ENCODE measurements around the gene RHOJ. TPM values are rescaled to one million over a fixed set of nuclear protein-coding genes. Genes with fewer than 3 reads are reported as not detected.

The RHOJ gene
- total RNA-seq, 1 experiment from 2014 or later, result 30.2 TPM

DNA sequence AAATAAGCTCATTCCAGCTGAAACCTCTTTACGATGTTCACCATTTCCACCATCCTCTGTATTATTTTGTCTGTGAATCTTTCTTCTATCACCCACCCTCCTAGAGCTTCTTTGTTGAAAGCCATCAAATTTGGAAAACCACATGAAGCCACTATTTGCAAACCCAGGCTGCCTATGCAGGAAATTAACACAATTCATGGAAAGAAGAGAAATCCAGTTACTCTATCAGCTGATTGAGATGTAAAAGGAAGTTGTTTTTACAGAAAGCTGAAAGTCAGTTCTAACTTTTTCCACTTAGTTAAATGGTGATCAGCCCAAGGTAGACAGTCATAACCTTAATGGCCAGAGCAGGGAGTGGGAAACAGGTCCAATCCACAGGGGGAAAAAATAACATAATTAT, 6.6 kb downstream of the RHOJ start:
- Histone ChIP-seq H3K27ac (ENCODE audit: low read depth, low read length, poor library complexity, severe bottlenecking) (no peak overlapping the region), H3K27me3 (replicated peaks; ENCODE audit: insufficient read depth, low read depth, low read length, poor library complexity) (no peaks in the 10 kb centered on the region), H3K4me1 (ENCODE audit: insufficient read depth, low read length, poor library complexity, severe bottlenecking) (peaks cover 9% of the 10 kb centered on the region), H3K36me3 (ENCODE audit: insufficient read depth, low read length, poor library complexity, severe bottlenecking) (no peaks in the 10 kb centered on the region), H3K4me3 (ENCODE audit: low read depth, low read length, poor library complexity, severe bottlenecking) (no peak overlapping the region), H3K9me3 (ENCODE audit: low read depth, low read length, poor library complexity, severe bottlenecking) (no peaks in the 10 kb centered on the region)
- no TSS peak for BruUV-seq (replicated peaks)
- no peak for DNase-seq (ENCODE audit: low spot score)
- ChIA-PET CTCF (no interaction called here), POLR2A (ENCODE audit: low non-redundant PET) (no interaction called here)
- intact Hi-C loops (cut with micrococcal nuclease; ENCODE audit: unreplicated experiment), result no loop called here
- TF ChIP-seq EZH2 (IDR thresholded peaks at IDR 0.05; ENCODE audit: borderline replicate concordance, low read depth, low read length, poor library complexity, severe bottlenecking), result no peak
- TF ChIP-seq, protein P1, sequence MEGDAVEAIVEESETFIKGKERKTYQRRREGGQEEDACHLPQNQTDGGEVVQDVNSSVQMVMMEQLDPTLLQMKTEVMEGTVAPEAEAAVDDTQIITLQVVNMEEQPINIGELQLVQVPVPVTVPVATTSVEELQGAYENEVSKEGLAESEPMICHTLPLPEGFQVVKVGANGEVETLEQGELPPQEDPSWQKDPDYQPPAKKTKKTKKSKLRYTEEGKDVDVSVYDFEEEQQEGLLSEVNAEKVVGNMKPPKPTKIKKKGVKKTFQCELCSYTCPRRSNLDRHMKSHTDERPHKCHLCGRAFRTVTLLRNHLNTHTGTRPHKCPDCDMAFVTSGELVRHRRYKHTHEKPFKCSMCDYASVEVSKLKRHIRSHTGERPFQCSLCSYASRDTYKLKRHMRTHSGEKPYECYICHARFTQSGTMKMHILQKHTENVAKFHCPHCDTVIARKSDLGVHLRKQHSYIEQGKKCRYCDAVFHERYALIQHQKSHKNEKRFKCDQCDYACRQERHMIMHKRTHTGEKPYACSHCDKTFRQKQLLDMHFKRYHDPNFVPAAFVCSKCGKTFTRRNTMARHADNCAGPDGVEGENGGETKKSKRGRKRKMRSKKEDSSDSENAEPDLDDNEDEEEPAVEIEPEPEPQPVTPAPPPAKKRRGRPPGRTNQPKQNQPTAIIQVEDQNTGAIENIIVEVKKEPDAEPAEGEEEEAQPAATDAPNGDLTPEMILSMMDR (conservative IDR thresholded peaks at IDR 0.05; ENCODE audit: low read depth, low read length), result no peak

DNA sequence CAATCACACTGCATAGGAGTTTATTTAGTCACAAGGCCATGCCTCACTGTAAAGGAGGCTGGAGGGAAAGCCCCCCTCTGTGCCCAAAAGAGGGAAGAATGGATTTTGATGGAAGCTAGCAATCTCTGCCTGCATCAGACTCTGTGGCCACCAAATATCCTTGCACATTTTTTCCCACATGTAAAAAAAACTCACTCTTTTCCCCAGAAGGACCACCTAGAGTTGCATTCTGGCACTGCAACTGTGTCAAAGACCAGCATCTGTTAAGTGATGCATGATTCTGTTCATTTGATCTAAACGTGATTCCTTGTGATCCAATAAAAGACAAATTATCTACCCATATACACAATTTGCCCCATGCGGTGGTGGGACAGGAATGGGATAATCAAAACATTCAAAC, 8.0 kb downstream of the RHOJ start:
- TF ChIP-seq EZH2 (IDR thresholded peaks at IDR 0.05; ENCODE audit: borderline replicate concordance, low read depth, low read length, poor library complexity, severe bottlenecking), result no peak
- TF ChIP-seq, protein P1 (conservative IDR thresholded peaks at IDR 0.05; ENCODE audit: low read depth, low read length), result 0 out of 2 replicates have a peak, but pooled peaks have one; percentile 36
- no TSS peak for BruUV-seq (replicated peaks)
- Histone ChIP-seq H3K9me3 (ENCODE audit: low read depth, low read length, poor library complexity, severe bottlenecking) (no peaks in the 10 kb centered on the region), H3K4me1 (ENCODE audit: insufficient read depth, low read length, poor library complexity, severe bottlenecking) (no peaks in the 10 kb centered on the region), H3K36me3 (ENCODE audit: insufficient read depth, low read length, poor library complexity, severe bottlenecking) (no peaks in the 10 kb centered on the region), H3K4me3 (ENCODE audit: low read depth, low read length, poor library complexity, severe bottlenecking) (no peak overlapping the region), H3K27me3 (replicated peaks; ENCODE audit: insufficient read depth, low read depth, low read length, poor library complexity) (no peaks in the 10 kb centered on the region), H3K27ac (ENCODE audit: low read depth, low read length, poor library complexity, severe bottlenecking) (no peak overlapping the region)
- ChIA-PET CTCF (no interaction called here), POLR2A (ENCODE audit: low non-redundant PET) (no interaction called here)
- DNase-seq (ENCODE audit: low spot score), result no peak
- intact Hi-C loops (cut with micrococcal nuclease; ENCODE audit: unreplicated experiment), result no loop called here

DNA sequence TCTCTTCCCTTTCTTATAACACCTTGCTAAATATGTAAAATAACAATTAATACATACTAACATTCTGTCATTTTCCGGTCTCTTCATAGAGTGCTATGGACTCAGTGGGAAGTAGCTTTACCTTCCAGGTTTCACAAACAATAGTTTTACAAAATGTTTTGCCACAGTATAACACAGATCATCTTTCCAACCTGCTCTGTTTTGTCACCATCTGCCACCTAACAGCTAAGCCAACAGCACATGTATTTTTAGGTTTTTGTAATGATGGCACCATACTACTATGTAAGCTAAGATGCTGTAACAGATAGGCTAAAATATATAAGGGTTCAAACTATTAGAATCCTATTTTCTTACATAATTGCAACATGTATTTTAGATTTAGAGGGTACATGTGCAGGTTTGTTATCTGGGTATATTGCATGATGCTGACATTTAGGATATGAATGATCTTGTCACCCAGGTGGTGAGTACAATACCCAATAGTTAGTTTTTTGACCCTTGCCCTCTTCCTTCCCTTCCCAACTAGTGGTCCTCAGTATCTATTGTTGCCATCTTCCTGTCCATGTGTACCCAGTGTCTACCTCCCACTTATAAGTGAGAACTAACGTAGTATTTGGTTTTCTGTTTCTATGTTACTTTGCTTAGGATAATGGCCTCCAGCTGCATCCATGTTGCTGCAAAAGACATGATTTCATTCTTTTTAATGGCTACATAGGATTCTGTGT, 8.7 kb downstream of the RHOJ start:
- Histone ChIP-seq H3K27ac (ENCODE audit: low read depth, low read length, poor library complexity, severe bottlenecking) (no peak overlapping the region), H3K9me3 (ENCODE audit: low read depth, low read length, poor library complexity, severe bottlenecking) (no peaks in the 10 kb centered on the region), H3K4me1 (ENCODE audit: insufficient read depth, low read length, poor library complexity, severe bottlenecking) (no peaks in the 10 kb centered on the region), H3K4me3 (ENCODE audit: low read depth, low read length, poor library complexity, severe bottlenecking) (no peak overlapping the region), H3K27me3 (replicated peaks; ENCODE audit: insufficient read depth, low read depth, low read length, poor library complexity) (no peaks in the 10 kb centered on the region), H3K36me3 (ENCODE audit: insufficient read depth, low read length, poor library complexity, severe bottlenecking) (no peaks in the 10 kb centered on the region)
- TF ChIP-seq EZH2 (IDR thresholded peaks at IDR 0.05; ENCODE audit: borderline replicate concordance, low read depth, low read length, poor library complexity, severe bottlenecking), result no peak
- TF ChIP-seq, protein P1 (conservative IDR thresholded peaks at IDR 0.05; ENCODE audit: low read depth, low read length), result no peak
- no peak for DNase-seq (ENCODE audit: low spot score)
- intact Hi-C loops (cut with micrococcal nuclease; ENCODE audit: unreplicated experiment), result no loop called here
- CTCF ChIA-PET, result no interaction called here
- POLR2A ChIA-PET (ENCODE audit: low non-redundant PET), result no interaction called here
- BruUV-seq (replicated peaks), result no TSS peak
